Measurements from ENCODE around the gene ATF7. TPM values are rescaled to one million over a fixed set of nuclear protein-coding genes. Genes with fewer than 3 reads are reported as not detected.

ATF7 gene
- total RNA-seq, 1 donor from 2014 or later: 26.6 TPM

DNA sequence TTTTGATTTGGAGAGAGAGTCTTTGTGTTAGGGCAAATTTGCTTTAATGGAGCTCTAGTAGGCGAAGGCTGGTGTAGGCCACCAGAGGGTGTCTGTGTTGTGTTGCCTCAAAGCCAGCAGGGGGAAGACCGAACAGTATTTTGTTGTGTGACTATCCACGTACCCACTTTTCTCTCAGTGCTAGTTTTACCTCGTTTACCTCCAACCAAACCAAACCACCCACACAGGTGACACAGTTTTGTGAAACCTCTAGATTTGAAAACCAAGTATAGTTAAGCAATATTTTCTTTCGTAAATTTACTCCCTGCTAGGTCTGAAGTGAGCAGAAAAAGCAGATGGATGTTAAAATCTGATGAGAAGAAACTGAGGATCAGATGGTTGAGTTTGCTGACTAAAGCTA lies 82.6 kb downstream of the ATF7 start:
- peak overlapping the region in 1 of 3 donors; percentile 25 for H3K9ac ChIP-seq (ENCODE audit: low read depth in 1 of 3, low read length in 3 of 3)
- peak overlapping the region; percentile 49 for H3K27ac ChIP-seq (ENCODE audit: low read depth, low read length)
- no peak overlapping the region for H3K4me3 ChIP-seq (ENCODE audit: low read length in 3 of 3)
- H3K36me3 ChIP-seq (ENCODE audit: control insufficient read depth in 3 of 3, insufficient read depth in 3 of 3, low read length in 3 of 3): peaks cover 14 to 37% (median 16%) of the 10 kb centered on the region in 3 donors
- H3K9me3 ChIP-seq (ENCODE audit: control insufficient read depth in 3 of 3, low read length in 3 of 3): no peaks in the 10 kb centered on the region
- peaks cover 3 to 6% (median 5%) of the 10 kb centered on the region in 3 donors for H3K4me1 ChIP-seq (ENCODE audit: control insufficient read depth in 3 of 3, insufficient read depth in 3 of 3, low read length in 3 of 3)
- no peaks in the 10 kb centered on the region for H3K27me3 ChIP-seq (ENCODE audit: control insufficient read depth in 3 of 3, insufficient read depth in 3 of 3, low read length in 3 of 3)

DNA sequence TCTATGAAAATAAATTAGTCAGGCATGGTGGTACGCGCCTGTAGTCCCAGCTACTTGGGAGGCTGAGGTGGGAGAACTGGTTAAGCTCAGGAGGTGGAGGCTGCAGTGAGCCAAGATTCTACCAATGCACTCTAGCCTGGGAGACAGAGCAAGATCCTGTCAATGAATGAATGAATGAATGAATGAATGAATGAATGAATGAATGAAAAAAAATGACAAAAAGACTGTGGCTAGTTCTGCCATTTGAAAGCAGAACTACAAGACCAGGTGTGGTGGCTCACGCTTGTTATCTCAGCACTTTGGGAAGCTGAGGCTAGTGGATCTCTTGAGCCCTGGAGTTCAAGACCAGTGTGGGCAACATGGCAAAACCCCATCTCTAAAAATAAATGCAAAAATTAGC lies 86.7 kb downstream of the ATF7 start:
- peaks cover 23 to 58% (median 34%) of the 10 kb centered on the region in 3 donors for H3K36me3 ChIP-seq (ENCODE audit: control insufficient read depth in 3 of 3, insufficient read depth in 3 of 3, low read length in 3 of 3)
- H3K27ac ChIP-seq (ENCODE audit: low read depth, low read length): no peak overlapping the region
- no peak overlapping the region for H3K4me3 ChIP-seq (ENCODE audit: low read length in 3 of 3)

GRCh38 chr12:53538209-53538689 lies 87.9 kb downstream of the ATF7 start:
- Histone ChIP-seq H3K9me3 (ENCODE audit: control insufficient read depth in 3 of 3, low read length in 3 of 3) (no peaks in the 10 kb centered on the region), H3K9ac (ENCODE audit: low read depth in 1 of 3, low read length in 3 of 3) (no peak overlapping the region), H3K36me3 (ENCODE audit: control insufficient read depth in 3 of 3, insufficient read depth in 3 of 3, low read length in 3 of 3) (peaks cover 30 to 66% (median 45%) of the 10 kb centered on the region in 3 donors), H3K27me3 (ENCODE audit: control insufficient read depth in 3 of 3, insufficient read depth in 3 of 3, low read length in 3 of 3) (no peaks in the 10 kb centered on the region), H3K4me1 (ENCODE audit: control insufficient read depth in 3 of 3, insufficient read depth in 3 of 3, low read length in 3 of 3) (no peaks in the 10 kb centered on the region), H3K4me3 (ENCODE audit: low read length in 3 of 3) (no peak overlapping the region), H3K27ac (ENCODE audit: low read depth, low read length) (no peak overlapping the region)

More for the DNA sequence above, 86.7 kb downstream of the ATF7 start:
- Histone ChIP-seq H3K9me3 (ENCODE audit: control insufficient read depth in 3 of 3, low read length in 3 of 3) (no peaks in the 10 kb centered on the region), H3K9ac (ENCODE audit: low read depth in 1 of 3, low read length in 3 of 3) (no peak overlapping the region), H3K4me1 (ENCODE audit: control insufficient read depth in 3 of 3, insufficient read depth in 3 of 3, low read length in 3 of 3) (peaks cover 3 to 6% (median 5%) of the 10 kb centered on the region in 3 donors), H3K27me3 (ENCODE audit: control insufficient read depth in 3 of 3, insufficient read depth in 3 of 3, low read length in 3 of 3) (no peaks in the 10 kb centered on the region)

DNA sequence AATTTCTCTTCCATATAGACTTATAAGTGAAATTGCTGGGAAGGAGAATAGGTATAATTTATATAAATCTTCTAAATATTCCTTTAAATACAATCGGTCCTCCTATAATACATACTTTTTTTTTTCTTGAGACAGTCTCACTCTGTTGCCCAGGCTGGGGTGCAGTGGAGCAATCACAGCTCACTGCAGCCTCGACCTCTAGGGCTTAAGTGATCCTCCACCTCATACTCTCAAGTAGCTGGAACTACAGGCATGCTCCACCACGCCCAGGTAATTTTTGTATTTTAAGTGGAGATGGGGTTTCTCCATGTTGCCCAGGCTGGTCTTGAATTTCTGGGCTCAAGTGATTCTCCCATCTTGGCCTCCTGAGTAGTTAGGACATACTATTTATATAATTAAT lies 89.2 kb downstream of the ATF7 start:
- Histone ChIP-seq H3K4me1 (ENCODE audit: control insufficient read depth in 3 of 3, insufficient read depth in 3 of 3, low read length in 3 of 3) (no peaks in the 10 kb centered on the region), H3K36me3 (ENCODE audit: control insufficient read depth in 3 of 3, insufficient read depth in 3 of 3, low read length in 3 of 3) (peaks cover 39 to 72% (median 55%) of the 10 kb centered on the region in 3 donors), H3K4me3 (ENCODE audit: low read length in 3 of 3) (no peak overlapping the region), H3K27me3 (ENCODE audit: control insufficient read depth in 3 of 3, insufficient read depth in 3 of 3, low read length in 3 of 3) (no peaks in the 10 kb centered on the region), H3K27ac (ENCODE audit: low read depth, low read length) (no peak overlapping the region), H3K9me3 (ENCODE audit: control insufficient read depth in 3 of 3, low read length in 3 of 3) (no peaks in the 10 kb centered on the region), H3K9ac (ENCODE audit: low read depth in 1 of 3, low read length in 3 of 3) (no peak overlapping the region)

- H3K4me1 ChIP-seq (ENCODE audit: control insufficient read depth in 3 of 3, insufficient read depth in 3 of 3, low read length in 3 of 3): no peaks in the 10 kb centered on the region
- no peaks in the 10 kb centered on the region for H3K27me3 ChIP-seq (ENCODE audit: control insufficient read depth in 3 of 3, insufficient read depth in 3 of 3, low read length in 3 of 3)
- no peaks in the 10 kb centered on the region for H3K9me3 ChIP-seq (ENCODE audit: control insufficient read depth in 3 of 3, low read length in 3 of 3)
- H3K36me3 ChIP-seq (ENCODE audit: control insufficient read depth in 3 of 3, insufficient read depth in 3 of 3, low read length in 3 of 3): peaks cover 42 to 64% (median 58%) of the 10 kb centered on the region in 3 donors
- H3K9ac ChIP-seq (ENCODE audit: low read depth in 1 of 3, low read length in 3 of 3): no peak overlapping the region
- no peak overlapping the region for H3K27ac ChIP-seq (ENCODE audit: low read depth, low read length)
- H3K4me3 ChIP-seq (ENCODE audit: low read length in 3 of 3): no peak overlapping the region
Observed at GRCh38 chr12:53533471-53533870, 92.7 kb downstream of the ATF7 start.

DNA sequence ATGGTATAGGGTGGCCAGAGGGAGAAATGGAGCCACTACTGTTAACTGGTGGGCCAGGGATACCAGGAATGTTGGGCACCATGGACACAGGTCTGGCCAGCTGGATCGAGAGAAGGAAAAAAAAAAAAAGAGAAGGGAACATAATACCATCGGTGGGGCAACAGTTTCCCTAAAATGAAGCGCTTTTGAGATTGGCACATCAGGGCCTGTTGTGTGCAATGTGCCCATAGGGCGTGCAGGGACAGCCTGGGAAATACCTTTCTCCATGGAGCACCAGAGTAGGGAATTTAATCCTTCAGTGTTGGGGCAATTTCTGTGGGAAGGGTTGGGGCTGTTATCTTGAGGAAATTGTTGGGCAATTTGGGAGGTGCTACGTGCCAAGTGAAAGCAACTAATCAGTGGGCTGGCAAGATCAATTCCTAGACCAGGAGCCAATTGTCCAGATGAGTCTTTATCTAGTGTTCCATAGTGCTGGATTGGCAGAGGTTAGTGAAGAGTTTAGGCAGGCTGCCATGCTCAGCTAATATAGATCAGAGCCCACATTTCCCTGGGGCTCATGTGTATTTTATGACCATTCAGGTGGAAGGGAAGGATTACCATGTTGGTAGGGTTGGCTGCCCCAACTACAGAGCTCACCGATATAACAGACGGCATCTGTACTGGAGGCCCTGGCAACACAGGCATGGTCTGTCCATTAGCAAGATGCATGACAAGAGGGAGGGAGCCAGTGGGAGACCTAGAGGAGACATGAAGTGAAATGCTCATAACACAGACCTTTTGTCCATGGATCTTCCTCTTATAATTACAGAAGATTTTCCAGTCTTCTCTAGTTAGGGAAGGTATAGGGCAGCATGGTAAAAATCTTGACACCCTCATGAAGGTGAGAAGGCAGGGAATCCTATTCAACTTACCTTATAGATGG lies 93.4 kb downstream of the ATF7 start:
- no peaks in the 10 kb centered on the region for H3K27me3 ChIP-seq (ENCODE audit: control insufficient read depth in 3 of 3, insufficient read depth in 3 of 3, low read length in 3 of 3)
- H3K4me3 ChIP-seq (ENCODE audit: low read length in 3 of 3): no peak overlapping the region
- H3K36me3 ChIP-seq (ENCODE audit: control insufficient read depth in 3 of 3, insufficient read depth in 3 of 3, low read length in 3 of 3): peaks cover 42 to 59% (median 54%) of the 10 kb centered on the region in 3 donors
- no peak overlapping the region for H3K27ac ChIP-seq (ENCODE audit: low read depth, low read length)
- H3K9me3 ChIP-seq (ENCODE audit: control insufficient read depth in 3 of 3, low read length in 3 of 3): no peaks in the 10 kb centered on the region
- H3K9ac ChIP-seq (ENCODE audit: low read depth in 1 of 3, low read length in 3 of 3): no peak overlapping the region
- H3K4me1 ChIP-seq (ENCODE audit: control insufficient read depth in 3 of 3, insufficient read depth in 3 of 3, low read length in 3 of 3): no peaks in the 10 kb centered on the region

DNA sequence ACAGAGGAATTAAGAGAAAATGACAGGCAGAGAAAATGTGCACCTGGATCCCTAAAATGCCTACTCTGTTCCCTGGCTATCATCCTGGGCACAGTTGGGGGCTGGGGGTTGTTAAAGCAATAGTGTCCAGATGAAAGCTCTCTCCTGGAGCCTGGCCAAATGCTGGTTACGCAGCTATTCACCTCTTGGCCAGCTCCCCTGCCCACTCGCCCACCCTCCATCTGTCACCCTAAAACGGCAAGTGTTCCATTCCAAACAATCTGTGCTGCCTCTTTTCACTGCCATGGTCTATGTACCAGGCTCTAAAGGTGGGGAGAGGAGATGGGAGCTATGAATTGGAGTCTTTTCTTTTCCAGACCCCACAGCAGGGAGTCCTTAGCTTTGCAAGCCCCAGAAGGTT lies 94.2 kb downstream of the ATF7 start:
- Histone ChIP-seq H3K27me3 (ENCODE audit: control insufficient read depth in 3 of 3, insufficient read depth in 3 of 3, low read length in 3 of 3) (no peaks in the 10 kb centered on the region), H3K36me3 (ENCODE audit: control insufficient read depth in 3 of 3, insufficient read depth in 3 of 3, low read length in 3 of 3) (peaks cover 41 to 53% (median 52%) of the 10 kb centered on the region in 3 donors), H3K4me3 (ENCODE audit: low read length in 3 of 3) (no peak overlapping the region), H3K27ac (ENCODE audit: low read depth, low read length) (no peak overlapping the region), H3K4me1 (ENCODE audit: control insufficient read depth in 3 of 3, insufficient read depth in 3 of 3, low read length in 3 of 3) (no peaks in the 10 kb centered on the region), H3K9me3 (ENCODE audit: control insufficient read depth in 3 of 3, low read length in 3 of 3) (no peaks in the 10 kb centered on the region), H3K9ac (ENCODE audit: low read depth in 1 of 3, low read length in 3 of 3) (no peak overlapping the region)

- H3K36me3 ChIP-seq (ENCODE audit: control insufficient read depth in 3 of 3, insufficient read depth in 3 of 3, low read length in 3 of 3): peaks cover 34 to 51% (median 47%) of the 10 kb centered on the region in 3 donors
- H3K27me3 ChIP-seq (ENCODE audit: control insufficient read depth in 3 of 3, insufficient read depth in 3 of 3, low read length in 3 of 3): no peaks in the 10 kb centered on the region
- H3K9me3 ChIP-seq (ENCODE audit: control insufficient read depth in 3 of 3, low read length in 3 of 3): no peaks in the 10 kb centered on the region
- no peak overlapping the region for H3K27ac ChIP-seq (ENCODE audit: low read depth, low read length)
- H3K4me3 ChIP-seq (ENCODE audit: low read length in 3 of 3): no peak overlapping the region
- H3K9ac ChIP-seq (ENCODE audit: low read depth in 1 of 3, low read length in 3 of 3): no peak overlapping the region
- no peaks in the 10 kb centered on the region for H3K4me1 ChIP-seq (ENCODE audit: control insufficient read depth in 3 of 3, insufficient read depth in 3 of 3, low read length in 3 of 3)
Observed at GRCh38 chr12:53530920-53531319, 95.3 kb downstream of the ATF7 start.

DNA sequence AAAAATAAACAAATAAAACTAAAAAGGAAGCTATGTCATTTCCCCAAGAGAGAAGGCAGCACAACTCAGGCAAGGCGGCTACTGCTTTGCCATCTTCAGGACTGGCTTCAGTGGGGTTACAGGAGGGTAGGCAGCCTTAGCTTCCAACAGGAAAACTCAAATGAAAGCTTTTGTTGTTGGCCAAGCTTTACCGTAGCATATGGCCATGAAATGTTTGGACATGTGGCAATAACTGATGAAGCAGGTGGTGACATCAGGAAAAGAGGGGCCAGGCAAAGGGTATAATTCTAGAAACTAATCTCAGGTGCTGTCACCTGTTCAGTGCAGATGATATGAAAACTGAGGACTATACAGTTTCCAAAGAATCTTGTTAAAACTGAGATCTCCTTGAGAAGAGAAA lies 96.1 kb downstream of the ATF7 start:
- H3K36me3 ChIP-seq (ENCODE audit: control insufficient read depth in 3 of 3, insufficient read depth in 3 of 3, low read length in 3 of 3): peaks cover 34 to 47% (median 41%) of the 10 kb centered on the region in 3 donors
- H3K4me1 ChIP-seq (ENCODE audit: control insufficient read depth in 3 of 3, insufficient read depth in 3 of 3, low read length in 3 of 3): no peaks in the 10 kb centered on the region
- H3K4me3 ChIP-seq (ENCODE audit: low read length in 3 of 3): no peak overlapping the region
- no peak overlapping the region for H3K27ac ChIP-seq (ENCODE audit: low read depth, low read length)
- no peaks in the 10 kb centered on the region for H3K9me3 ChIP-seq (ENCODE audit: control insufficient read depth in 3 of 3, low read length in 3 of 3)
- H3K9ac ChIP-seq (ENCODE audit: low read depth in 1 of 3, low read length in 3 of 3): no peak overlapping the region
- H3K27me3 ChIP-seq (ENCODE audit: control insufficient read depth in 3 of 3, insufficient read depth in 3 of 3, low read length in 3 of 3): no peaks in the 10 kb centered on the region

- H3K9ac ChIP-seq (ENCODE audit: low read depth in 1 of 3, low read length in 3 of 3): no peak overlapping the region
- no peak overlapping the region for H3K27ac ChIP-seq (ENCODE audit: low read depth, low read length)
- H3K4me1 ChIP-seq (ENCODE audit: control insufficient read depth in 3 of 3, insufficient read depth in 3 of 3, low read length in 3 of 3): no peaks in the 10 kb centered on the region
- H3K27me3 ChIP-seq (ENCODE audit: control insufficient read depth in 3 of 3, insufficient read depth in 3 of 3, low read length in 3 of 3): no peaks in the 10 kb centered on the region
- H3K9me3 ChIP-seq (ENCODE audit: control insufficient read depth in 3 of 3, low read length in 3 of 3): no peaks in the 10 kb centered on the region
- no peak overlapping the region for H3K4me3 ChIP-seq (ENCODE audit: low read length in 3 of 3)
- H3K36me3 ChIP-seq (ENCODE audit: control insufficient read depth in 3 of 3, insufficient read depth in 3 of 3, low read length in 3 of 3): peaks cover 33 to 48% (median 43%) of the 10 kb centered on the region in 3 donors
Observed at GRCh38 chr12:53524476-53524875, 101.7 kb downstream of the ATF7 start.

All from skeletal muscle tissue (tissue), 4 donors.